SIG-M5 treated with dmso at 0.1 percent for 504 hours (cell line): ENCODE data around the gene NR3C2.
A peak's percentile ranks its signal among the peaks of the same experiment; 100 is the strongest.

Source experiments
- DNase-seq: peaks from one replicate; lab custom pipeline; 2025; ENCODE audit not compliant: unreplicated experiment; lab: John Stamatoyannopoulos, UW

Gene NR3C2

DNA sequence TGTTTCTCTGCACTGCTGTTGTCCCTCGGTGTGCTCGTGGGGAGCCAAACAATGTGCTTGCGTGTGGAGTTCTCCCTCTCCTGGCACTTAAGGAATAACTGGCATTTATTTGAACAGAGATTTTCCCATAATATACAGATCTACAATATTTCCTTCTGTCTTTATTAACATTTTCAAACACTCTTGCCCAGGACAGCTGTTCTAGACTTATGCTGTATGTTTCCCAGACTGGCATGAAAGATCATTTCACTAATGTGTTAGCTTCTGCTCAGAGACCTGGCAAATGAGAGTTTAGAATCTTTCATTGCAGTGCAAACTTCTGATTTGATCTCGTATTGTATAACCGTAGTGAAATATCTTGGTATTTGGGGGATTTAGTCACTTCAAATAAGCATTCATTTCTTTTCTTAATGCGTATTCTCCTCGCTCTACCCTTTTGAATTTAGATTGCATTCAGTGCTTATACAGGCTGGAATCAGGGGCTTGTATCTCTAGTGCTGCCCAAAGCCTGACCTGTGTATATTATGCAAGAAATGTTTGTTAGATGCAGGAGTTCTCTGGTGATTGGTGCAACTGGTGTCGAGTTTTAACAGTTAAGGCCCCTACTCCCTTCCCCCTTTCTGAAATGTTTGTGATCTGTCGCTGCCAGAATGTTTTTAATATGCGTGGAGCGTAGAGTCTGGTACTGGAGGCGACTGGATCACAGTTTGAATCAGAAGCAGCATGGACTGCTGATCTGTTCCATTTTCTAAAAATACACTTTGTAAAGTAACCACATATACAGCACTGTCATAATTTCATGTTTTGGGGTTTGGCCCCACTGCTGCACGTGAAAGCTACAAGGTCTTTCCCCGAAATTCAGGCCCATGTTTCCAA is 384.0 kb downstream of the NR3C2 start:
- no peak for DNase-seq

GRCh38 chr4:148057516-148057915 is 384.7 kb downstream of the NR3C2 start:
- DNase-seq = no peak

DNA sequence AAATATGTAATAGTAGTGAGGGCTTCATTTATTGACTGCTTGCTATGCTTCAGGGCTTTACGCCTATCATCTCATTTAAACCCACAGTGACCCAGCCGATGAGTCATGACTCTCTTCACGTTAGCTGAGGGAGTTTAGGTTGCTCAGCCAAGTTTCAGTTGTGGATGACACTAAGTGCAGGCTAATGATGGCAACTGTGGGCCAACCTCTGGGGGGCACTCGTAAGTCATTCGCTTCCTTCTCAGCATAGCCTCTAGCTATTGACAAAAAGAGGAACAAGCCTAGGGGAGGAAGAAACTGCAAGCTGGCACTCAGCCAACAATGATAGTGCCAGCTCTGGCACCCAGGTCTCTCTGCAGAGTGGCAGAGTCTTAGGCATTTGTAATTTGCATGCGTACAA is 385.3 kb downstream of the NR3C2 start:
- DNase-seq = peak; percentile 91

DNA sequence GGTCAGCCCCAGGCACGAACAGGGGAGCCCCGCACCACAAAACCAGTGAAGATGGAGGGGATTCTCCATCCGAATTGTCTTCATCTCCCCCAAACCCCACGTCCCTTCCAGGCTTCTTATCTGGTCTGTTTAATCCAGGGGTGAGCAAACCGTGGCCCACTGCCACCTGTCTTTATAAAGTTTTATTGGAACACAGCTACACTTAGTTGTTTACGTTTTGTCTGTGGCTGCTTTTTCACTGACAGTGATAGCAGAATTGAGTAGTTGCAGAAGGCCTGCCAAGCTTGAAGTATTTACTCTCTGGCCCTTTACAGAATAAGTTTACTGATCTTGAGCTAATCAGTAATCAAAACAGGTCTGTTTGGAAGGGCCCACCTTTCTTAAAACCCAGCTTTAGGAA is 386.4 kb downstream of the NR3C2 start:
- DNase-seq = no peak

GRCh38 chr4:148054275-148054674 is 387.9 kb downstream of the NR3C2 start:
- peak; percentile 40 for DNase-seq

DNA sequence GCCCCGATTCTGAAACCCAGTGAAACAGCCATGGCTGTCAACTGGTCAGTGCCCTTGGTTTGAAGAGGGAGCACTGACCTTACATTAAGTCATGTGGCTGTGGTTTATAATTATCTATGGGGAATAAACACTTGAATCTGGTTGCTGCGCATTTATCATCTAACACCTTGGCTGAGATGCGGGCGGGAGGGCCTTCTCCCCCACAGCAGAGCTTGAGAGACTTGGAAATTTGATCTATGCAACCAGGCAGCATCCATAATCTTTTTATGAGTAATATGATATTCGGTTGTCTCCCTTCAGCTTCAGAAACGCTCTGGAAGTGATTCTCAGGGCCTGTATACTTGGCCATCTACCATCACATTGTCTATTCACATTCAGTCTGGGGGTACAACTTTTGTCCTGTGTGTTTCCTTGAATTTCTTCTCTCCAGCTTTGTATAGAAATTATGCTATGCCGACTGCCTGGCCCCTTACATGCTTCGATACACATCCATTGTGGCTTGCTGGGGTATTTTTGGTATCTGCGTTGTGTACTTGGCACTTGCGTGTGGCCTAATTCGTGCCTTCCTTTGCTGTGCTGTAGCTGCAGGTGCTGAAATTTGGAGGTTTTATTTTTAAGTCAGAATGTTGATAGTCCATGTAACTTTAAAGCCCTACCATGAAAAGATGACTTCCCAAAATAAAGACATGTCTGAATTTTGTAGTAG is 388.8 kb downstream of the NR3C2 start:
- no peak for DNase-seq

DNA sequence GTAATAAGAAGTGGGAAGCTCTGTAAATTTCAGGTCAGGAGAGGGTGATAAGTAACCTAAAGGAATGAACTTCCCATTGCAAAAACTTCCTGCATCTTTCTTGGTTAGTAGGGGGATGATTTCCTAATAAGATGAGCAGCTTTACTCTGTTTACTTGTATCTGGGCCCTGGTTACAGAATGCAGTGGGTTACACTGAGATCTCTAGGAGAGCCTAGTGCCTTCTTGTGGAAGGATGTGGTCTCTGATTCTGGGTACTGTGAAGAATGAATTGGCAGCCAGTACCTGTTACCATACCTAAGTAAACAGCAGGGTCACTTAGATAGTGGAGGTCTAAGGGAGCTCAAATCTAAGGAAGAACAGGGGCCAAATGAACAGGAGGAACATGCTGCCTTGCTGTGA is 389.8 kb downstream of the NR3C2 start:
- DNase-seq = no peak

- no peak for DNase-seq
Observed at GRCh38 chr4:148051403-148051802, 390.8 kb downstream of the NR3C2 start.

DNA sequence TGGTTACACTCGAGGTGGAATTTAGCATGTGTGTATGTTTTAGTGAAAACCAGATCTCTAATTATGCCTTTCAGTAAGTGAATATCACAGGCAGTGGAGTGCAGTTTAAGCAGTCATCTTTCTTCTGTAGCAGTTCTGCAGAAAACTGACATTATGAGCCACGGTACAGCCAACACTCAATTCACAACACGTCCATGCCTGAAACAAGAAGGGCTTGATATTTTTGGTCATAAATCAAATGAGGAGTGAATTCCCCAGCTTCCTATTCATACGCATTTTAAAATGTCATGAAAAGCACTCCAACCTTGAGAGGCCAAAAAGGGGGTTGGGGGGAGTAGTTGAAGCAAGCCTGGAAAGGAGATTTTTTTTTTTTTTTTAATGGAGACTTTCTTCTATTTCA is 393.6 kb downstream of the NR3C2 start:
- no peak for DNase-seq

DNA sequence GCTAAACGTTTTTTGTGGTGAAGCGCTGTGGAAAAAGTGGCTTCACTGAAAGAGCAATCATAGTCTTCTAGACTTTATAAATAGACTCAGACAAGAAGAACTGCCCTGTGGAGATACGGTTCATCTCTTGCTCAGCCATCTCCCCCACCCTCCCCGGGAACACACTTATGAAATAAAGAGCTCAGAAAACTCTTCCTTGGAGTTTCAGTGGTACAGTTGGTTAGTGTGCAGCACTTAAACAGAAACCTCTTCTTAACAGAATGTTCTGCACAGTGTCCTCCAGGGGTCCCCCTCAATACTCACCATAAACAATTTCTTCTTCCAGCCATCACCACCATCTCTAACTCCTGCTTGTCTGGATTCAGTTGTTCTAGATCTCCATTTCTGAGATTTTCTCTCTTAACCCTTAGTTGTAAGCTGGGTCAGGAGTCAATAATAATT is 397.3 kb downstream of the NR3C2 start:
- DNase-seq = peak; percentile 4

DNA sequence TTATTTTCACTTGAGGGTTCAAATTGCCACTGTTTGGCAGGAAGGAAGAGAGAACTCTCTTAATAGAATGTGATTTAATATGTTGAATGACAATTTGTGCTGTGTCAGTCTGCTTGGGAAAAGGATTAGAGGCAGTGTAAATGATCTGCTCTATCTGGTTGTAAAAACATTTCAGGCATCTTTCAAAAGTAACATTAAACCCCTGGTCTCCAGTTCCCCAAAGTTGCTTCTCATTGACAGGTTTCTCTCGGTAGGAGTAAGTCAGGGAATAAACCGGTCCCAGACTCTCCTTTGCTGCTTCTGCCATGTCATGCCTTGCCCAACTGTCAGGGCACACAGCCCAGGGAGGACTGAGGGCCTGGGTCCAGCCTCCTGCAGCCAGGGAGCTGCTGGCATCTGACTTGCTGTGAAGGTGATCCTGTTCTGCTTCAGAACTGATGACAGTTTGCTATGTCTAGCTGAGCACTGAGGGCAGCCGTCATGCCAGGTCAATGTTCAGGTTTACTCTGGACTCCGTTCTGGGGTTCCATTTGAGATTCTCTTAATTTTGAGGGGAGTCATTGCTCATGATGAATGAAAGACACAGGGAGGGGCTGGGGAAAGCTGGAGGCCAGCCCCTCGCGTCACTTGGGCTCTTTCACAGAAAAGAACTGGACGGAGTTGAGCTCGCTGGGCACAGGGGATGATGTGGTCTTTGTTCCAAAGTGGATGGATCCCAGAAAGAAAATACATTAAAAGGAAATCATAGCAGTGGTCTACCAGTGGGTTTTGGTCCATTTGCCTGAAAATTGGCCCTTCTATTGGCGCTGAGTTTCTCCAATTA is 397.9 kb downstream of the NR3C2 start:
- no peak for DNase-seq

DNA sequence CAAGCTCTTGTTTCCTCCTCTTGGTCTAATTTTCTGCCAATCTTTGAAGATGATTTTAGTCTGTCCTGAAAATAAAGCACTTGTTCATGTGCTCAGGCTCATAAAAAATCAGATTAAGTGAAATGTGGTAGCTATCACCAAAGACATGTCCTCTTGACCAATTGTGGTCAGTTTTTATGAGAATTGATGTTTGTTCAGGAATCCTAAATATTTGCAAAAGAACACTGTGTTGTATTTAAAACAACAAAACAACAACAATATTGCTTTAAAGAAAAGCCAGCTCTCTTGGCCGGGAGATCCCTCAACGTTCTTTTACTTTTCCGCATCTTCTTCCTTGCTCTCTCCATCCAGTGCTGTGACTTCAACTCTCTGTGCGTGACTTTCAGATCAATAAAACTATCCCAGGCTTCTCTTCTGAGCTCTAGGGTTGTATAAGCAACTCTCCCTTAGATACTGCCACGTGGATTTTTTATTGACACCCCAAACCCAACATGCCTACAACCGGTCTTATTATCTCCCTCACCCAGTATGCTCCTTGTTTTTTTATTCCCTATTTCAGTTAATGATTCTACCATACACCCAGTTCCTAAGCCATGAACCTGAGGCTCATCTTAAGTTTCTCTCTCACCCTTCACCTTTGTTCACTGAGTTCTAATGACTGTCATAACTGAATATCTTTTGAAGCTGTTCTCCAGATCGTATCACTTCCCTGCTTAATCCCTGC is 400.4 kb downstream of the NR3C2 start:
- no peak for DNase-seq

GRCh38 chr4:148034813-148035212 is 407.4 kb downstream of the NR3C2 start:
- peak; percentile 31 for DNase-seq

DNA sequence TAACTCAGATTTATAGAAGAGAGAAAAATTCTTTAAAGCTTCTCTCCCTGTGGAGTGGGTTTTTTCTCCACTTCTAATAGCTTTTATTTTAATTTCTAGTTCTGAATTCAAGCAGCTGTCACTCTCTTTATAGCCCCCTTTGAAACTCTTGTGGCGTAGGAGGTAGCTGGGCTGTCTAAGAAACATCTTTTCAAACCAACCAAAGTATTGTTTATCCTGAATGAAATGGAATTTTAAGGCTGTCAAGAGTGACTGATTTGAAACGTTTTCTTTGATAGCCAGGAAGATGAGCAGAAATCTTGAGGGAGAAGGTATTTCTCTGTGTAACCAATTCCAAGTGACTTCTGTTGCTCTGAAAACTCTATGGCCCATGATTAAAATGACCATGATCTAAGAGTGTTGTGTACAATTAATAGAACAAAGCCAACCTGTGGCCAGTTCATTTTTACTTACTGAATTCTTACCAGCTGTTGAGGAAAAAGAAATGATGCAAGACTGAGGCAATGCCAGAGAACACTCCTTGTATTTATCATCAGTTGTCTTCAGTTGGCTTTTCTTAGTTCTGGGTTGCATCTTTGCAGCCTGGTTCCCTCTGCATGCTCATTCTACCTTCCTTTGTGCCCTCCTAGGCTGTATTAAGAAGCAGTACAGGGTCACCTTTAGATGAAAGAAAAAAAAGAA is 411.9 kb downstream of the NR3C2 start:
- DNase-seq = no peak

DNA sequence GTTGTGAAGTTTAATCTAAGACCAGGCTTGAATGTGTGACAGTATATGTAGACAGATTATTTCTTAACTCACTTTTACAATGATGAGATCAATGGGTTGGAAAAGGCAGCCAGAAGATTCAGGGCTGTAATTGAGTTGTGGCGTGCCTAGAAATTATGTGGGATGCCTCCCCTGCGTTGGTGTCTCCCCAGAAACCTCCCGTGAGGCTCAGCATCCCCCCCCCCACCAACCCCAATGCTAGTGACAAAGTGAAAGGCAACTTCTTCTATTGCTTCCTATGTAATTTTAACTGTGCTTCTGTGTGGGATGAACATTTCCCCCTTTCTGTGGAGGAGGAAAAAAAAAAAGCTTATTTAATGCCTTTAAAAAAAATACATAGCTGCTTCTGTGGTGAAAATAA is 412.4 kb downstream of the NR3C2 start:
- DNase-seq = no peak
